Panc1 (cell line): ENCODE data around the gene SDC4.

Experiments
- CTCF ChIP-seq: fragments of 450-650 bp; IDR thresholded peaks from 2 replicates; pipeline ENCODE4 v1.5.1; 2017; ENCODE audit warnings: mild to moderate bottlenecking
- TCF7L2 ChIP-seq: IDR thresholded peaks from 2 replicates; pipeline ENCODE4 v1.6.1; 2011; ENCODE audit warnings: mild to moderate bottlenecking, low read depth, low read length, inconsistent platforms

DNA sequence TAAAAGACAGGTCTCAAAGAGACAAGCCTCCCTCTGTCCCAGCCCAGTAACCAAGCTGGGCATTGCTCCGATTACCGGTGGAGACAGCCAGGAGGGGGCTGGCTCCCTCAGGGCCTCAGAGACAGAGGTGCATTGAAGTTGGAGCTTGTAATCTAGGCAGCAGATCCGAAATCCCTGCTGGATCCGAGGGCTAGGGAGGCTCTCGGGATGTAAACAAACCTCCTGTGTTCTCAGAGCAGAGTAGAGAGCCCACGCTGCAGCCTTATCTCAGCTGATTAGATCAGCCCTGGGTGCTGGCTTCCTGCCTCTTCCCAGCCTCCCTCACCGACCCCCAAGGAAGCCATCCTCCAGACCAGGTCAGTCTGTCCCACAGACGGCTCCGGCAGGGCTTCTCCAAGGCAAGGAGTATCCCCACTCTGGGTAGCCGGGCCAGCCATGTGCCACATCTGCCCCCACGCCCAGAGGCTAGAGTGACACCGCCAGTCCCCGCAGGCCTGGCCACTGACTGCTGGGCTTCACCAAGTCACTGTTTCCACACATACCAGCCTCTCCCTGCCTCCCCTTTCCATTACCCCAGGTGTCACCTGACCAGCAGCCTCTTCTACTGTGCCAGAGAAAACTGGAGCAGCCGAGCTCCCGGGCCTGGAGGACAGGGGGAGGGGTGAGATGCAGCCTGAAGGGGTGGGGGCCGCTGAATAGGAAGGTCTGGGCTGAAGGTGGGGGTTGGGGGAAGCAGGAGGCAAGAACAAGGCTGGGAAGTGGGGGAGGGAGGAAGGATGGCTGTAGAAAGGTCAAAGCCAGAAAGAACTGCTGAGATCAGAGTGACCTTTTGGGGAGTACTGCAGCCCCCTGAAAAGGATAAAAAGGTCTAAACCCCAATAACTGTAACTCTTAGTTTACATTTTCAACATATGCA is 6.0 kb downstream of the SDC4 start:
- TF ChIP-seq CTCF: no peak
- no peak for TF ChIP-seq TCF7L2
